ENCODE results near the gene RBM28. TPM values are rescaled to one million over a fixed set of nuclear protein-coding genes. Genes with fewer than 3 reads are reported as not detected.
"Not testable (repeated sequence)": the region's sequence is repeated elsewhere in the genome, so short reads cannot be mapped to it uniquely, and the experiment has no call there.

Gene RBM28
- polyA plus RNA-seq, 6 donors from 2014 or later, result 0.03 to 10.2 (median 5.5) TPM

DNA sequence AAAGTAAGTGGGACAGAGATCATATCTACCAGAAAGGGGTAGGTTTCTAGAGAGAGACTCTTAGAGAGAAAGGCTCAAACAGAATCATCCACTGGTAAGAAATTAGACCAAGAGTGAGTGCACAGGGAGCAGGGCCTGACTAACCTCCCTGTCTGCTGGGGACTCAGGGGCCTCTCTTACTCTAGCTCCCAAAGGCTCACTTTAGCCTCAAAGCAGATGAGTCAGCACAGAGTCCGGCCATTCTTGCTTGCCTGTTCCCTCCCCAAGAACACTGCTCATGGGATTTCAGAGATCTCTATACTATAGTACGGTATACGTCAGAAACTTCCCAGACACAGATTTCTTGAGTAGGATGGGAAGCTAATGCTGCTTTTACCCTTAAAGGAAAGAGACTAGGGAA is 32.7 kb downstream of the RBM28 start:
- H3K4me1 Mint-ChIP-seq, result no peaks in the 10 kb centered on the region
- no peaks in the 10 kb centered on the region for H3K9me3 Mint-ChIP-seq
- ATAC-seq (ENCODE audit: low read depth in 2 of 2) (no peak), DNase-seq (no peak)
- no peak overlapping the region for H3K27ac Mint-ChIP-seq
- no peak overlapping the region for H3K4me3 Mint-ChIP-seq
- peaks cover 57% of the 10 kb centered on the region in 2 donors for H3K36me3 Mint-ChIP-seq
- H3K27me3 Mint-ChIP-seq, result no peaks in the 10 kb centered on the region

GRCh38 chr7:128310499-128310898 is 33.2 kb downstream of the RBM28 start:
- ATAC-seq (ENCODE audit: low read depth in 2 of 2) (no peak), DNase-seq (no peak)
- Mint-ChIP-seq H3K27me3 (no peaks in the 10 kb centered on the region), H3K4me1 (no peaks in the 10 kb centered on the region), H3K4me3 (no peak overlapping the region), H3K36me3 (peaks cover 57 to 63% of the 10 kb centered on the region in 2 donors), H3K9me3 (no peaks in the 10 kb centered on the region), H3K27ac (no peak overlapping the region)

DNA sequence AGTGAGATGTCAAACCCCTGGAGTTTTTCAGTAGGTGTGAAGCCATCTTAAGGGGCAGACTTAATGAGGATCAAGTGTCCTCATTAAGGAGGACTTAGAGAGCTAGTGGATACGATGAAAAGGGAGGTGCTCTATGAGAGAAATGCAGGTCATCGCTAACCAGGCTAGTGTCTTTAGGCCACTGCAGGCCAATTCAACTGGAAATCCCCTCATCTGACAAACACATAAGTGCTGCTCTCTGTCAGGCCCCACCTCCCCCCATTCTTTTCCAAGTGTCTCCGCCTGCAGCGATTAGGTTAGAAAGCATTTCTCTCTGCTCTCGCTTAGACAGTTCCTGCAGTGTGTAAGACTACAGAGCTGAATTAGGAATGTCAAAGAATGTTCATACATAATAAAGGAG is 33.7 kb downstream of the RBM28 start:
- Mint-ChIP-seq H3K36me3 (peaks cover 57 to 59% of the 10 kb centered on the region in 2 donors), H3K4me3 (no peak overlapping the region), H3K27ac (no peak overlapping the region), H3K27me3 (no peaks in the 10 kb centered on the region), H3K9me3 (no peaks in the 10 kb centered on the region), H3K4me1 (no peaks in the 10 kb centered on the region)
- DNase-seq, result no peak
- ATAC-seq (ENCODE audit: low read depth in 2 of 2), result no peak

DNA sequence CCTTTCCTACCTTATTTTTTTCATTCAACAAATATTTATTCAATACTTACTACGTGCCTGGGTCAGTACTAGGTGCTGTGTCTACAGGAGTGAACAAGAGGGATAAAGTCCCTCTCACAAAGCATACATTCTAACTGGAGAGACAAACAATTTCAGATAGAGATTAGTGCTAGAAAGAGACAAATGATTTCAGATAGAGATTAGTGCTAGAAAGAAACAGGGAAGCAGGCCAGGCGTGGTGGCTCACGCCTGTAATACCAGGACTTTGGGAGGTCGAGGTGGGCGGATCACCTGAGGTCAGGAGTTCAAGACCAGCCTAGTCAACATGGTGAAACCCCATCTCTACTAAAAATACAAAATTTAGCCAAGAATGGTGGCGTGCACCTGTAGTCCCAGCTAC is 34.6 kb downstream of the RBM28 start:
- H3K27ac Mint-ChIP-seq, result peak overlapping the region in 3 of 6 donors; percentile 25 to 40 (median 25)
- no peak for DNase-seq
- no peaks in the 10 kb centered on the region for H3K4me1 Mint-ChIP-seq
- H3K27me3 Mint-ChIP-seq, result no peaks in the 10 kb centered on the region
- H3K36me3 Mint-ChIP-seq, result peaks cover 52% of the 10 kb centered on the region in 2 donors
- H3K9me3 Mint-ChIP-seq, result no peaks in the 10 kb centered on the region
- H3K4me3 Mint-ChIP-seq, result no peak overlapping the region
- ATAC-seq (ENCODE audit: low read depth in 2 of 2), result no peak

- Mint-ChIP-seq H3K4me1 (no peaks in the 10 kb centered on the region), H3K4me3 (no peak overlapping the region), H3K9me3 (no peaks in the 10 kb centered on the region), H3K27ac (no peak overlapping the region), H3K36me3 (peaks cover 39 to 46% of the 10 kb centered on the region in 2 donors), H3K27me3 (no peaks in the 10 kb centered on the region)
- DNase-seq, result no peak
- ATAC-seq (ENCODE audit: low read depth in 2 of 2), result no peak
Observed at GRCh38 chr7:128307061-128307460, 36.6 kb downstream of the RBM28 start.

- H3K4me1 Mint-ChIP-seq, result no peaks in the 10 kb centered on the region
- H3K4me3 Mint-ChIP-seq, result no peak overlapping the region
- DNase-seq (no peak), ATAC-seq (ENCODE audit: low read depth in 2 of 2) (no peak)
- H3K27ac Mint-ChIP-seq, result peak overlapping the region in 1 of 6 donors; percentile 24
- peaks cover 31 to 35% of the 10 kb centered on the region in 2 donors for H3K36me3 Mint-ChIP-seq
- no peaks in the 10 kb centered on the region for H3K27me3 Mint-ChIP-seq
- no peaks in the 10 kb centered on the region for H3K9me3 Mint-ChIP-seq
Observed at GRCh38 chr7:128304212-128304611, 39.5 kb downstream of the RBM28 start.

GRCh38 chr7:128303643-128304042 is 40.1 kb downstream of the RBM28 start:
- peaks cover 25 to 30% of the 10 kb centered on the region in 2 donors for H3K36me3 Mint-ChIP-seq
- H3K9me3 Mint-ChIP-seq, result no peaks in the 10 kb centered on the region
- no peak for ATAC-seq (ENCODE audit: low read depth in 2 of 2)
- DNase-seq, result no peak
- H3K4me1 Mint-ChIP-seq, result no peaks in the 10 kb centered on the region
- no peaks in the 10 kb centered on the region for H3K27me3 Mint-ChIP-seq
- peak overlapping the region in 1 of 6 donors; percentile 12 for H3K27ac Mint-ChIP-seq
- no peak overlapping the region for H3K4me3 Mint-ChIP-seq

DNA sequence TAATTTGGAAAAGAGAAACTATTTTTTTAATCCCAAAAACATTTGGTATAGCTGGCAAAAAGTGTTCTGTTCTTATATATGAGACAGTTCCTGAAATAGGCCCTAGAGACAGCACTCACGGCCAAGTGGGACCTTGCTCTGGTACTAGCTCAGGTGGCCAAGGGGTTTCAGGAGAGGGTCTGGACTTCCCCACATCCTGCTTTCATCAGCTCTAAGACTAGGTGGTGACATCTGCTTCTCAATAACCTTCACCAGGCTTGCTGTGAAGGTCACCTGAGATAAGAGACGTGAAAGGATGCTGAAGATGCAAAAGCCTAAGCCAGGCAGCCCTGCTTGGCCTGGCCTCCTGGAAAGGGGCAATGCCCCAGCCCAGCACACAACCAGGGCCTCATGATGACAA is 40.6 kb downstream of the RBM28 start:
- Mint-ChIP-seq H3K4me1 (peaks cover 0 to 3% (median 3%) of the 10 kb centered on the region in 3 donors), H3K4me3 (no peak overlapping the region), H3K27me3 (no peaks in the 10 kb centered on the region), H3K9me3 (no peaks in the 10 kb centered on the region), H3K36me3 (peaks cover 23 to 26% of the 10 kb centered on the region in 2 donors), H3K27ac (no peak overlapping the region)
- DNase-seq, result no peak
- ATAC-seq (ENCODE audit: low read depth in 2 of 2), result no peak

- Mint-ChIP-seq H3K36me3 (peaks cover 22 to 23% of the 10 kb centered on the region in 2 donors), H3K9me3 (no peaks in the 10 kb centered on the region), H3K27ac (peak overlapping the region in 1 of 6 donors; percentile 76), H3K27me3 (no peaks in the 10 kb centered on the region), H3K4me1 (peaks cover 0 to 5% (median 4%) of the 10 kb centered on the region in 3 donors), H3K4me3 (peak overlapping the region in 1 of 8 donors; percentile 15)
- DNase-seq (no peak), ATAC-seq (ENCODE audit: low read depth in 2 of 2) (no peak)
Observed at GRCh38 chr7:128302139-128302538, 41.6 kb downstream of the RBM28 start.

- DNase-seq (no peak), ATAC-seq (ENCODE audit: low read depth in 2 of 2) (no peak)
- Mint-ChIP-seq H3K36me3 (peaks cover 0 to 5% of the 10 kb centered on the region in 2 donors), H3K4me3 (no peak overlapping the region), H3K4me1 (peaks cover 0 to 5% (median 4%) of the 10 kb centered on the region in 3 donors), H3K27me3 (no peaks in the 10 kb centered on the region), H3K27ac (no peak overlapping the region), H3K9me3 (no peaks in the 10 kb centered on the region)
Observed at GRCh38 chr7:128299109-128299607, 44.5 kb downstream of the RBM28 start.

DNA sequence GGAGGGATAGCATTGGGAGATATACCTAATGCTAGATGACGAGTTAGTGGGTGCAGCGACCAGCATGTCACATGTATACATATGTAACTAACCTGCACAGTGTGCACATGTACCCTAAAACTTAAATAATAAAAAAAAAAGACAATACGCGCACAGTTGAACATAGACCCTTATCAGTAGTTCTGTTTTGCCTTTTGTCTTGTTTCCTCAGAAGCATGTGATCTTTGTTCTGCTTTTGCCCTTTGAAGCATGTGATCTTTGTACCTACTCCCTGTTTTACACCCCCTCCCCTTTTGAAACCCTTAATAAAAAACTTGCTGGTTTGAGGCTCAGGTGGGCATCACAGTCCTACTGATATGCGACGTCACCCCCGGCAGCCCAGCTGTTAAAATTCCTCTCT is 45.7 kb downstream of the RBM28 start:
- H3K4me3 Mint-ChIP-seq; H3K9me3 Mint-ChIP-seq; H3K36me3 Mint-ChIP-seq; ATAC-seq (ENCODE audit: low read depth in 2 of 2); H3K4me1 Mint-ChIP-seq; DNase-seq; H3K27me3 Mint-ChIP-seq: not testable (repeated sequence)
- peak overlapping the region in 1 of 6 donors; percentile 38 for H3K27ac Mint-ChIP-seq

DNA sequence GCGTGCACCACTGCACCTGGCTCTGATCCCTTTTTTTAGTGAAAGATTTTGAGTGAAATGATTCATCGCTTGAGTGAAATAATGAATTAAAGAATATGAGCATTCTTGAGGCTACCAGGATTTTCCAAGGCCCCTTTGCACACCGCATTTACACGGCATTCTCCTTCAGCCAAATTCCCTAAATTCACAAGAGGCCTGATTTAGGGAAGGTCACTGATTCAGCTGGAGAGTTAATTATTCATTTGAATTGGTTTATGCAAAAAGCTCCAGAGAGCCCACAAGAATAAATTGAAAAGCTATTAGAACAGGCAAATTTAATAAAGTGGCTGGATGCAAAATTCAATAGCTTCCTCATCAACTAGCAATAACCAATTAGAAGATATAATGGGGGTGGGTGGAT is 56.2 kb downstream of the RBM28 start:
- ATAC-seq (ENCODE audit: low read depth in 2 of 2) (no peak), DNase-seq (no peak)
- Mint-ChIP-seq H3K9me3 (peaks cover 0 to 12% (median 7%) of the 10 kb centered on the region in 7 donors), H3K27me3 (no peaks in the 10 kb centered on the region), H3K36me3 (peaks cover 13 to 17% of the 10 kb centered on the region in 2 donors), H3K4me3 (no peak overlapping the region), H3K27ac (no peak overlapping the region), H3K4me1 (no peaks in the 10 kb centered on the region)

DNA sequence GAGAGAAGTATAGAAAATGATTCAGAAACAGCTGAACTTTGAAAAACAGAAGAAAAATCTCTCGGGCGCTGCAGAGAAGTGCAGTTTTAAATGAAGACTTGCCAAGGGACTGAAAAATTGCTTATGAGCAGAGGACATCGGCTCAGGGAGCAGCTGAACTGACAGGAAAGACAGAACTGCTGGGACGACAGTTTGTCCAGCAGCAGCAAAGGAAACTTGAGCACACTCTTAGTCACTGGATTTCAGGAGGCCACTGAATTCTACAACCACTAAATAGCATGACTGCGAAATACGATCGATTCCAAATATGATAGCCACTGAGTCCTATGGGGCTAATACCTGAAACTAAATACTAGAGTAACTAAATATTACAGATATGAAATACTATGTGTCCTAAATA is 59.6 kb downstream of the RBM28 start:
- ATAC-seq (ENCODE audit: low read depth in 2 of 2) (no peak), DNase-seq (no peak)
- peaks cover 21 to 40% of the 10 kb centered on the region in 2 donors for H3K36me3 Mint-ChIP-seq
- H3K4me3 Mint-ChIP-seq, result no peak overlapping the region
- no peak overlapping the region for H3K27ac Mint-ChIP-seq
- peaks cover 13 to 27% (median 16%) of the 10 kb centered on the region in 7 donors for H3K9me3 Mint-ChIP-seq
- no peaks in the 10 kb centered on the region for H3K27me3 Mint-ChIP-seq
- no peaks in the 10 kb centered on the region for H3K4me1 Mint-ChIP-seq

- peaks cover 16 to 35% (median 23%) of the 10 kb centered on the region in 7 donors for H3K9me3 Mint-ChIP-seq
- DNase-seq (no peak), ATAC-seq (ENCODE audit: low read depth in 2 of 2) (no peak)
- no peaks in the 10 kb centered on the region for H3K4me1 Mint-ChIP-seq
- H3K4me3 Mint-ChIP-seq, result peak overlapping the region in 1 of 8 donors; percentile 39
- peaks cover 21 to 48% of the 10 kb centered on the region in 2 donors for H3K36me3 Mint-ChIP-seq
- H3K27ac Mint-ChIP-seq, result no peak overlapping the region
- no peaks in the 10 kb centered on the region for H3K27me3 Mint-ChIP-seq
Observed at GRCh38 chr7:128281605-128282380, 61.9 kb downstream of the RBM28 start.

Measured in naive B cell (primary cell).